Measurements from ENCODE around the gene PELI1.

DNA sequence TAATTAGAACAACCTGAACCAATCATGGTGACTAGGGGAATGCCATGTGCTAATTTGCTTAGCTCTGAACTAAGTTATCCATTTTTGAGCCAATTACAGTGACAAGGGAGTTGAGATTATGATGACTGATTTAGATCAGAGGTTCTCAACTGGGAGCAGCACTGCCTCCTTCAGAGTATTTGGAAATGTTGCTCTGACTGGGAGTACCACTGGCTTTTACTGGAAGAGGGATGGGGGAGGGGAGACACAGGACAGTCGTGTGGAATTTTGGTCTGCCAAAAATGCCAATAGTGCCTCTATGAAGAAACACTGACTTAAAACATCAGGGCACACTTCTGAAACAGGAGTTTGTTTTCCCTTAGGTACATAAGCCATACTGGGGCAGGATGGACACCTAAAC lies 76.9 kb downstream of the PELI1 start:
- TF ChIP-seq, protein P1, sequence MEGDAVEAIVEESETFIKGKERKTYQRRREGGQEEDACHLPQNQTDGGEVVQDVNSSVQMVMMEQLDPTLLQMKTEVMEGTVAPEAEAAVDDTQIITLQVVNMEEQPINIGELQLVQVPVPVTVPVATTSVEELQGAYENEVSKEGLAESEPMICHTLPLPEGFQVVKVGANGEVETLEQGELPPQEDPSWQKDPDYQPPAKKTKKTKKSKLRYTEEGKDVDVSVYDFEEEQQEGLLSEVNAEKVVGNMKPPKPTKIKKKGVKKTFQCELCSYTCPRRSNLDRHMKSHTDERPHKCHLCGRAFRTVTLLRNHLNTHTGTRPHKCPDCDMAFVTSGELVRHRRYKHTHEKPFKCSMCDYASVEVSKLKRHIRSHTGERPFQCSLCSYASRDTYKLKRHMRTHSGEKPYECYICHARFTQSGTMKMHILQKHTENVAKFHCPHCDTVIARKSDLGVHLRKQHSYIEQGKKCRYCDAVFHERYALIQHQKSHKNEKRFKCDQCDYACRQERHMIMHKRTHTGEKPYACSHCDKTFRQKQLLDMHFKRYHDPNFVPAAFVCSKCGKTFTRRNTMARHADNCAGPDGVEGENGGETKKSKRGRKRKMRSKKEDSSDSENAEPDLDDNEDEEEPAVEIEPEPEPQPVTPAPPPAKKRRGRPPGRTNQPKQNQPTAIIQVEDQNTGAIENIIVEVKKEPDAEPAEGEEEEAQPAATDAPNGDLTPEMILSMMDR (IDR thresholded peaks at IDR 0.05; ENCODE audit: low read length) = no peak
- no peak for TF ChIP-seq EZH2 (IDR thresholded peaks at IDR 0.05; ENCODE audit: borderline replicate concordance, low read length)
